ENCODE measurements around the gene CCNG1.
"Not testable (repeated sequence)": the region's sequence is repeated elsewhere in the genome, so short reads cannot be mapped to it uniquely, and the experiment has no call there.

The CCNG1 gene

GRCh38 chr5:163451489-163451888 lies 14.1 kb downstream of the CCNG1 start:
- in situ Hi-C loops (cut with MboI; ENCODE audit: low sequenced_read_pairs, unreplicated experiment) = no loop called here
- TF ChIP-seq CTCF (IDR thresholded peaks at IDR 0.05; ENCODE audit: borderline replicate concordance, control extremely low read depth, extremely low read depth, insufficient read depth, missing control alignments) = no peak
- DNase-seq (ENCODE audit: low spot score) = no peak

- in situ Hi-C loops (cut with MboI; ENCODE audit: low sequenced_read_pairs, unreplicated experiment) = no loop called here
- TF ChIP-seq CTCF (IDR thresholded peaks at IDR 0.05; ENCODE audit: borderline replicate concordance, control extremely low read depth, extremely low read depth, insufficient read depth, missing control alignments) = no peak
- DNase-seq (ENCODE audit: low spot score) = no peak
These were observed 16.3 kb downstream of the CCNG1 start for GRCh38 chr5:163453705-163454104.

- in situ Hi-C loops (cut with MboI; ENCODE audit: low sequenced_read_pairs, unreplicated experiment) = not testable (repeated sequence)
These were observed 18.0 kb downstream of the CCNG1 start for GRCh38 chr5:163455406-163455805.

GRCh38 chr5:163456029-163456589 lies 18.7 kb downstream of the CCNG1 start:
- TF ChIP-seq CTCF (IDR thresholded peaks at IDR 0.05; ENCODE audit: borderline replicate concordance, control extremely low read depth, extremely low read depth, insufficient read depth, missing control alignments) = no peak
- in situ Hi-C loops (cut with MboI; ENCODE audit: low sequenced_read_pairs, unreplicated experiment) = no loop called here
- DNase-seq (ENCODE audit: low spot score) = no peak

More at GRCh38 chr5:163455406-163455805, 18.0 kb downstream of the CCNG1 start:
- DNase-seq (ENCODE audit: low spot score) = not testable (repeated sequence)

- DNase-seq (ENCODE audit: low spot score) = no peak
- TF ChIP-seq CTCF (IDR thresholded peaks at IDR 0.05; ENCODE audit: borderline replicate concordance, control extremely low read depth, extremely low read depth, insufficient read depth, missing control alignments) = no peak
- in situ Hi-C loops (cut with MboI; ENCODE audit: low sequenced_read_pairs, unreplicated experiment) = no loop called here
These were observed 19.4 kb downstream of the CCNG1 start for GRCh38 chr5:163456840-163457239.

GRCh38 chr5:163458778-163459385 lies 21.5 kb downstream of the CCNG1 start:
- in situ Hi-C loops (cut with MboI; ENCODE audit: low sequenced_read_pairs, unreplicated experiment) = no loop called here
- DNase-seq (ENCODE audit: low spot score) = no peak
- TF ChIP-seq CTCF (IDR thresholded peaks at IDR 0.05; ENCODE audit: borderline replicate concordance, control extremely low read depth, extremely low read depth, insufficient read depth, missing control alignments) = no peak

- TF ChIP-seq CTCF (IDR thresholded peaks at IDR 0.05; ENCODE audit: borderline replicate concordance, control extremely low read depth, extremely low read depth, insufficient read depth, missing control alignments) = no peak
- DNase-seq (ENCODE audit: low spot score) = no peak
These were observed 22.0 kb downstream of the CCNG1 start for GRCh38 chr5:163459462-163459818.

More at GRCh38 chr5:163459462-163459818, 22.0 kb downstream of the CCNG1 start:
- in situ Hi-C loops (cut with MboI; ENCODE audit: low sequenced_read_pairs, unreplicated experiment) = no loop called here

Data from GM13976 (cell line).